Measurements from ENCODE around the gene KDELR3. TPM values are rescaled to one million over a fixed set of nuclear protein-coding genes. Genes with fewer than 3 reads are reported as not detected.

Gene KDELR3
- total and polyA plus RNA-seq, 10 of the 15 experiments (the other 5 are each of a cell fraction or from before 2014, with no cell fraction given): 0.15 to 0.98 (median 0.25) TPM; not detected in 1

DNA sequence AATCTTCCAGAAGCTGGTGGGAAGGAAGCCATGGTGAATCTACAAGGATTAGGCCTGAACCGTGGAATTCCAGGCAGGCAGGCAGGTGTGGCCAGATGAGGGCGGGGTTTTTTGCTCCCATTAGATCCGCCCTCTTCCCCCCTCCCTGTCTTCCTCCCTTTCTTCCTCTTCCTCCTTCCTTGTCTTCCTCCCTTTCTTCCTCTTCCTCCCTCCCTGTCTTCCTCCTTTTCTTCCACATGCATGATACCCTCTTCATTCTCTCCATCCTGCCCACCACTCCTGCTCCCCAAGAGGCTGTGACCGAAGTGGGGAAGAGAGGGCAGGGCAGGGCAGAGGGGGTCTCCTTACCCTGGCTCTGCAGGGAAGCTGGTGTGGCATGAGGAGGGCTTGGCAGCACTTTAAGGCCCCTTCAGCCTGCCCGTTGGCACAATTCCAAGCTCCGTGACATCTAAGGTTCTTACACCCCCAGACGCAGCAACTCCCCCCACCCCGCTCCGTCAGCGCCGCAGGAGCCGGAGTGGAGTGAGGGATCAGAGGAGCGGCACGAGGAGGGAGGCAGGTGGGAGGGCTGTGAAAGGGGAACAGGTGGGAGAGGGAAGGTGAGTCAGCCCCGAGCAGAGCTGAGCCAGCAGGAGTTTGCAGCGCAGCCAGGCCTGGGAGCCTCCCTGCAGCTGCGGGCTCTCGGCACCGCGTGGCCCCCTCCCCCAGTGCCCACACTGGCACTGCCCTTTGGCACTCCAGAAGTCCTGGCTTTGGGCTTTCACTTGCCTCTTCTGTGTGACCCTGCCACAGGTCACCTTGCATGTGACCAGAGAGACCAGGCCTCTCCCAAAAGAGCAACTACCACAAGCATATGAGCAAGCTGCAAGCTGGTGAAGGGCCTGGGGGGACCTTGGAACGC, 45.0 kb upstream of the KDELR3 start (continued):
- no peak for TF ChIP-seq NFYA (IDR thresholded peaks at IDR 0.05; ENCODE audit: borderline replicate concordance, low read depth, low read length)
- TF ChIP-seq, protein P1, sequence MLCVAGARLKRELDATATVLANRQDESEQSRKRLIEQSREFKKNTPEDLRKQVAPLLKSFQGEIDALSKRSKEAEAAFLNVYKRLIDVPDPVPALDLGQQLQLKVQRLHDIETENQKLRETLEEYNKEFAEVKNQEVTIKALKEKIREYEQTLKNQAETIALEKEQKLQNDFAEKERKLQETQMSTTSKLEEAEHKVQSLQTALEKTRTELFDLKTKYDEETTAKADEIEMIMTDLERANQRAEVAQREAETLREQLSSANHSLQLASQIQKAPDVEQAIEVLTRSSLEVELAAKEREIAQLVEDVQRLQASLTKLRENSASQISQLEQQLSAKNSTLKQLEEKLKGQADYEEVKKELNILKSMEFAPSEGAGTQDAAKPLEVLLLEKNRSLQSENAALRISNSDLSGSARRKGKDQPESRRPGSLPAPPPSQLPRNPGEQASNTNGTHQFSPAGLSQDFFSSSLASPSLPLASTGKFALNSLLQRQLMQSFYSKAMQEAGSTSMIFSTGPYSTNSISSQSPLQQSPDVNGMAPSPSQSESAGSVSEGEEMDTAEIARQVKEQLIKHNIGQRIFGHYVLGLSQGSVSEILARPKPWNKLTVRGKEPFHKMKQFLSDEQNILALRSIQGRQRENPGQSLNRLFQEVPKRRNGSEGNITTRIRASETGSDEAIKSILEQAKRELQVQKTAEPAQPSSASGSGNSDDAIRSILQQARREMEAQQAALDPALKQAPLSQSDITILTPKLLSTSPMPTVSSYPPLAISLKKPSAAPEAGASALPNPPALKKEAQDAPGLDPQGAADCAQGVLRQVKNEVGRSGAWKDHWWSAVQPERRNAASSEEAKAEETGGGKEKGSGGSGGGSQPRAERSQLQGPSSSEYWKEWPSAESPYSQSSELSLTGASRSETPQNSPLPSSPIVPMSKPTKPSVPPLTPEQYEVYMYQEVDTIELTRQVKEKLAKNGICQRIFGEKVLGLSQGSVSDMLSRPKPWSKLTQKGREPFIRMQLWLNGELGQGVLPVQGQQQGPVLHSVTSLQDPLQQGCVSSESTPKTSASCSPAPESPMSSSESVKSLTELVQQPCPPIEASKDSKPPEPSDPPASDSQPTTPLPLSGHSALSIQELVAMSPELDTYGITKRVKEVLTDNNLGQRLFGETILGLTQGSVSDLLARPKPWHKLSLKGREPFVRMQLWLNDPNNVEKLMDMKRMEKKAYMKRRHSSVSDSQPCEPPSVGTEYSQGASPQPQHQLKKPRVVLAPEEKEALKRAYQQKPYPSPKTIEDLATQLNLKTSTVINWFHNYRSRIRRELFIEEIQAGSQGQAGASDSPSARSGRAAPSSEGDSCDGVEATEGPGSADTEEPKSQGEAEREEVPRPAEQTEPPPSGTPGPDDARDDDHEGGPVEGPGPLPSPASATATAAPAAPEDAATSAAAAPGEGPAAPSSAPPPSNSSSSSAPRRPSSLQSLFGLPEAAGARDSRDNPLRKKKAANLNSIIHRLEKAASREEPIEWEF (IDR thresholded peaks at IDR 0.05; ENCODE audit: insufficient replicate concordance, low read depth, low read length): no peak
- no peak for TF ChIP-seq SPI1 (IDR thresholded peaks at IDR 0.05; ENCODE audit: borderline replicate concordance, insufficient read depth, low read depth, low read length)
- TF ChIP-seq, protein P2, sequence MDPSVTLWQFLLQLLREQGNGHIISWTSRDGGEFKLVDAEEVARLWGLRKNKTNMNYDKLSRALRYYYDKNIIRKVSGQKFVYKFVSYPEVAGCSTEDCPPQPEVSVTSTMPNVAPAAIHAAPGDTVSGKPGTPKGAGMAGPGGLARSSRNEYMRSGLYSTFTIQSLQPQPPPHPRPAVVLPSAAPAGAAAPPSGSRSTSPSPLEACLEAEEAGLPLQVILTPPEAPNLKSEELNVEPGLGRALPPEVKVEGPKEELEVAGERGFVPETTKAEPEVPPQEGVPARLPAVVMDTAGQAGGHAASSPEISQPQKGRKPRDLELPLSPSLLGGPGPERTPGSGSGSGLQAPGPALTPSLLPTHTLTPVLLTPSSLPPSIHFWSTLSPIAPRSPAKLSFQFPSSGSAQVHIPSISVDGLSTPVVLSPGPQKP (IDR thresholded peaks at IDR 0.05; ENCODE audit: low read depth, low read length): no peak
- no peak for TF ChIP-seq DPF2 (IDR thresholded peaks at IDR 0.05)
- TF ChIP-seq NFYB (IDR thresholded peaks at IDR 0.05; ENCODE audit: insufficient read depth, low read depth, low read length): no peak
- TF ChIP-seq ASH2L (IDR thresholded peaks at IDR 0.05; ENCODE audit: borderline replicate concordance, low read depth): no peak
